Endothelial cell of umbilical vein (primary cell): ENCODE data around the gene TOGARAM2. TPM values are rescaled to one million over a fixed set of nuclear protein-coding genes. Genes with fewer than 3 reads are reported as not detected.
A peak's percentile ranks its signal among the peaks of the same experiment; 100 is the strongest.

ENCODE experiments used
- Bru-seq: library from RNA; stranded (reverse); fragments of 400-500 nt; gene quantifications from one replicate; lab custom pipeline; 2021; lab: Mats Ljungman, UMichigan
- BruChase-seq, 2 experiments: library from RNA; stranded (reverse); fragments of 400-500 nt; gene quantifications; one replicate each; lab custom pipeline; 2021; lab: Mats Ljungman, UMichigan
- BruUV-seq: library from RNA; stranded (reverse); fragments of 400-500 nt; replicated peaks from 2 replicates; lab custom pipeline; 2021; lab: Mats Ljungman, UMichigan
- CTCF ChIA-PET: fragments of 300-600, 350-600 bp; sonication (Branson Sonifier 250); formaldehyde crosslinking; loops from one replicate; lab custom pipeline; 2021; ENCODE audit warnings: antibody characterized with exemption, inconsistent platforms; lab: Charles Lee
- POLR2A ChIA-PET: fragments of 300-600, 350-600 bp; sonication (Branson Sonifier 250); formaldehyde crosslinking; loops from one replicate; lab custom pipeline; 2021; ENCODE audit warnings: antibody characterized with exemption, inconsistent platforms; lab: Charles Lee
- DNase-seq: peaks from one replicate; pipeline ENCODE4 v3.0.0-alpha.2; 2011; ENCODE audit warnings: low read depth, low spot score
- FAIRE-seq: peaks from 2 replicates; lab custom pipeline; 2011; peaks lifted over from hg19 to GRCh38; lab: Jason Lieb, UNC
- H2AFZ ChIP-seq: 2 replicates; pipeline ENCODE4 v1.6.0; 2012; ENCODE audit warnings: low read depth, low read length, control low read depth, inconsistent platforms
- H3K27ac ChIP-seq: 2 replicates; pipeline ENCODE4 v1.5.1; 2011; ENCODE audit warnings: low read depth, mild to moderate bottlenecking, control low read depth, low read length, moderate library complexity; ENCODE audit not compliant: insufficient read depth
- H3K27me3 ChIP-seq, 2 experiments: 2 replicates each; pipeline versions ENCODE4 v1.6.0 to v1.6.1; 2011; ENCODE audit warnings: low read length in 2 of 2, mixed read lengths in 1 of 2; ENCODE audit not compliant: control insufficient read depth in 2 of 2, insufficient read depth in 2 of 2
- H3K36me3 ChIP-seq, 2 experiments: 2 replicates in 1 of 2; 3 replicates in 1 of 2; pipeline ENCODE4 v1.5.1; 2011; ENCODE audit warnings: low read length in 2 of 2, mild to moderate bottlenecking in 1 of 2, moderate library complexity in 1 of 2; ENCODE audit not compliant: control insufficient read depth in 2 of 2, insufficient read depth in 2 of 2; ENCODE audit errors: extremely low read depth in 1 of 2
- H3K4me1 ChIP-seq: 3 replicates; pipeline ENCODE4 v1.5.1; 2011; ENCODE audit warnings: mild to moderate bottlenecking, low read length; ENCODE audit not compliant: control insufficient read depth, insufficient read depth; ENCODE audit errors: extremely low read depth
- H3K4me2 ChIP-seq: 2 replicates; pipeline ENCODE4 v1.6.1; 2011; ENCODE audit warnings: low read length, control low read depth, mixed read lengths; ENCODE audit not compliant: insufficient read depth
- H3K4me3 ChIP-seq, 3 experiments: fragments of 200-600 bp in 1 of 3; sonication (generic), shearing (Covaris generic) in 1 of 3; replicated peaks in 1 of 3; 2 replicates each; pipeline ENCODE4 v1.5.1; 2011 to 2016; ENCODE audit warnings: control low read depth in 3 of 3, low read length in 3 of 3, mild to moderate bottlenecking in 2 of 3, inconsistent platforms in 1 of 3, low read depth in 1 of 3, moderate library complexity in 1 of 3; ENCODE audit not compliant: insufficient read depth in 1 of 3
- H3K79me2 ChIP-seq: 2 replicates; pipeline ENCODE4 v1.6.0; 2012; ENCODE audit warnings: low read length, inconsistent platforms; ENCODE audit not compliant: control insufficient read depth, insufficient read depth
- H3K9ac ChIP-seq: replicated peaks from 2 replicates; pipeline ENCODE3; 2011; ENCODE audit warnings: low read length, control low read depth; ENCODE audit not compliant: insufficient read depth; ENCODE audit errors: extremely low read depth
- H3K9me1 ChIP-seq: replicated peaks from 3 replicates; pipeline ENCODE4 v1.6.0; 2011; ENCODE audit warnings: mild to moderate bottlenecking, low read length; ENCODE audit not compliant: control insufficient read depth, insufficient read depth; ENCODE audit errors: extremely low read depth
- H3K9me3 ChIP-seq: replicated peaks from 2 replicates; pipeline ENCODE4 v1.5.1; 2012; ENCODE audit warnings: low read length, inconsistent platforms; ENCODE audit not compliant: control insufficient read depth, insufficient read depth
- H4K20me1 ChIP-seq: replicated peaks from 2 replicates; pipeline ENCODE3; 2011; ENCODE audit warnings: mild to moderate bottlenecking, low read length; ENCODE audit not compliant: control insufficient read depth, insufficient read depth; ENCODE audit errors: extremely low read depth
- EZH2 ChIP-seq: IDR thresholded peaks from 2 replicates; pipeline ENCODE4 v1.6.1; 2012; ENCODE audit warnings: borderline replicate concordance, low read depth, mild to moderate bottlenecking, moderate library complexity, low read length, inconsistent platforms; ENCODE audit not compliant: severe bottlenecking
- FOS ChIP-seq: IDR thresholded peaks from 2 replicates; pipeline ENCODE4 v1.6.1; 2011; ENCODE audit warnings: mild to moderate bottlenecking, low read length, moderate library complexity, borderline replicate concordance; ENCODE audit not compliant: insufficient read depth
- JUN ChIP-seq: IDR thresholded peaks from 2 replicates; pipeline ENCODE4 v1.6.1; 2011; ENCODE audit warnings: borderline replicate concordance, low read depth; ENCODE audit not compliant: insufficient read length, insufficient read depth
- MYC ChIP-seq: IDR thresholded peaks from one replicate; pipeline ENCODE4 v1.6.1; 2011; ENCODE audit warnings: mild to moderate bottlenecking, low read depth, low read length
- POLR2A ChIP-seq: IDR thresholded peaks from 2 replicates; pipeline ENCODE4 v1.6.1; 2012; ENCODE audit warnings: low read depth, mild to moderate bottlenecking, control low read depth, low read length
- POLR2AphosphoS5 ChIP-seq: IDR thresholded peaks from 2 replicates; pipeline ENCODE4 v1.6.1; 2012; ENCODE audit warnings: low read depth, mild to moderate bottlenecking, control low read depth, low read length, moderate library complexity; ENCODE audit not compliant: insufficient read depth
- dilution Hi-C: fragments of 300-500 bp; cut with MboI; formaldehyde crosslinking; loops from one replicate; pipeline ENCODE4 v1.15.0; 2019; ENCODE audit warnings: low sequenced_read_pairs; ENCODE audit not compliant: extremely low pct_ligation_motif_present
- intact Hi-C: fragments of 100-400 bp; cut with micrococcal nuclease; formaldehyde crosslinking; loops from one replicate; pipeline ENCODE4 v1.10.0; 2022
- long read RNA-seq: library from polyadenylated mRNA; stranded (forward); transcript quantifications from one replicate; pipeline ENCODE4 v2.0.0, GENCODE V29; 2021
- polyA minus RNA-seq, 3 experiments: library from RNA; depleted of rRNA, polyadenylated mRNA; stranded (reverse); fragments of >200 nt; gene quantifications; 1 replicate in 1 of 3; 2 replicates in 2 of 3; pipeline ENCODE4 v1.2.3, GENCODE V29; 2011
- polyA plus RNA-seq, 4 experiments: library from polyadenylated mRNA; depleted of rRNA in 3 of 4; stranded (reverse) in 3 of 4; unstranded in 1 of 4; fragments of >200 nt; gene quantifications; 2 replicates each; pipeline versions ENCODE4 v1.2.1 to v1.2.3, GENCODE V29; 2011 to 2012; ENCODE audit warnings: missing spikeins in 1 of 4
- total RNA-seq: library from RNA; stranded (reverse); gene quantifications from 2 replicates; pipeline ENCODE4 v1.2.3, GENCODE V29; 2021
- TF ChIP-seq, protein P1 (sequence below): IDR thresholded peaks from 2 replicates; pipeline ENCODE4 v1.6.1; 2011; ENCODE audit not compliant: insufficient read depth, insufficient read length

TOGARAM2 gene
- total RNA-seq (not detected in 2 replicates), polyA plus RNA-seq (not detected in 2 replicates), polyA minus RNA-seq (not detected in 2 replicates), Bru-seq, nascent RNA (percentile 5 among the genes with signal in this experiment), BruChase-seq, experiment 1, labeled RNA remaining after a 6-hour chase (percentile 13 among the genes with signal in this experiment), BruChase-seq, experiment 2, labeled RNA remaining after a 2-hour chase (percentile 15 among the genes with signal in this experiment)
- polyA plus RNA-seq (2011; cell fraction: cytosol; rRNA removed) = not detected in 2 replicates
- polyA plus RNA-seq (2011; cell fraction: nucleus; rRNA removed) = 0.03 and 0.09 TPM in 2 replicates
- polyA plus RNA-seq (2012) = 0.53 and 0.64 TPM in 2 replicates
- polyA minus RNA-seq (2011; cell fraction: cytosol; rRNA and poly(A)+ RNA removed) = 1.5 TPM
- not detected in 2 replicates for polyA minus RNA-seq (2011; cell fraction: nucleus; rRNA and poly(A)+ RNA removed)
- long read RNA-seq, partial matches to known transcripts = 2 of 2 reads
- long read RNA-seq, other reads (novel, unspliced or antisense) = 0 of 2 reads

GRCh38 chr2:28981016-28981441 lies at the start of gene TOGARAM2:
TSS of gene TOGARAM2 (plus strand) at chr2:28981298. CDS start at chr2:28994835, 13,537 bp downstream.
- no TSS peak for BruUV-seq
- Histone ChIP-seq H3K4me3 (no peak within 1 kb of the TSS), H3K36me3 (no peaks in the 10 kb centered on the region), H3K4me2 (no peak within 1 kb of the TSS), H3K9me1 (no peaks in the 10 kb centered on the region), H3K27me3 (no peaks in the 10 kb centered on the region), H3K9ac (no peak within 1 kb of the TSS), H3K4me1 (no peaks in the 10 kb centered on the region), H4K20me1 (no peaks in the 10 kb centered on the region), H3K27ac (no peak within 1 kb of the TSS), H2AFZ (no peak within 1 kb of the TSS), H3K9me3 (no peaks in the 10 kb centered on the region), H3K79me2 (no peaks in the 10 kb centered on the region)
- DNase-seq (no peak), FAIRE-seq (no peak)
- no peak for TF ChIP-seq POLR2A
- TF ChIP-seq FOS = no peak
- no peak for TF ChIP-seq JUN
- no peak for TF ChIP-seq EZH2
- TF ChIP-seq POLR2AphosphoS5 = no peak
- POLR2A ChIA-PET = no interaction called here
- CTCF ChIA-PET = no interaction called here
- dilution Hi-C loops = no loop called here
- intact Hi-C loops = no loop called here

GRCh38 chr2:28934769-28935168 lies 46.3 kb upstream of the TOGARAM2 start:
- dilution Hi-C loops (no loop called here), intact Hi-C loops (no loop called here)
- POLR2A ChIA-PET = no interaction called here
- Histone ChIP-seq H3K9ac (no peak overlapping the region), H3K4me1 (no peaks in the 10 kb centered on the region), H3K27ac (no peak overlapping the region), H3K9me1 (no peaks in the 10 kb centered on the region), H3K79me2 (peaks cover 39% of the 10 kb centered on the region), H3K4me2 (no peak overlapping the region), H3K4me3 (no peak overlapping the region), H4K20me1 (no peaks in the 10 kb centered on the region), H2AFZ (no peak overlapping the region), H3K9me3 (no peaks in the 10 kb centered on the region), H3K36me3 (peaks cover 8 to 28% of the 10 kb centered on the region in 2 experiments), H3K27me3 (no peaks in the 10 kb centered on the region)
- CTCF ChIA-PET = no interaction called here
- DNase-seq (no peak), FAIRE-seq (no peak)
- TF ChIP-seq POLR2A = no peak
- TF ChIP-seq, protein P1, sequence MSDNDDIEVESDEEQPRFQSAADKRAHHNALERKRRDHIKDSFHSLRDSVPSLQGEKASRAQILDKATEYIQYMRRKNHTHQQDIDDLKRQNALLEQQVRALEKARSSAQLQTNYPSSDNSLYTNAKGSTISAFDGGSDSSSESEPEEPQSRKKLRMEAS = no peak
- no peak for TF ChIP-seq MYC
- TF ChIP-seq JUN = no peak
- TF ChIP-seq POLR2AphosphoS5 = no peak
- no peak for TF ChIP-seq EZH2
- BruUV-seq = no TSS peak
